ENCODE data around the gene RAB19.

RAB19 gene, protein sequence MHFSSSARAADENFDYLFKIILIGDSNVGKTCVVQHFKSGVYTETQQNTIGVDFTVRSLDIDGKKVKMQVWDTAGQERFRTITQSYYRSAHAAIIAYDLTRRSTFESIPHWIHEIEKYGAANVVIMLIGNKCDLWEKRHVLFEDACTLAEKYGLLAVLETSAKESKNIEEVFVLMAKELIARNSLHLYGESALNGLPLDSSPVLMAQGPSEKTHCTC

DNA sequence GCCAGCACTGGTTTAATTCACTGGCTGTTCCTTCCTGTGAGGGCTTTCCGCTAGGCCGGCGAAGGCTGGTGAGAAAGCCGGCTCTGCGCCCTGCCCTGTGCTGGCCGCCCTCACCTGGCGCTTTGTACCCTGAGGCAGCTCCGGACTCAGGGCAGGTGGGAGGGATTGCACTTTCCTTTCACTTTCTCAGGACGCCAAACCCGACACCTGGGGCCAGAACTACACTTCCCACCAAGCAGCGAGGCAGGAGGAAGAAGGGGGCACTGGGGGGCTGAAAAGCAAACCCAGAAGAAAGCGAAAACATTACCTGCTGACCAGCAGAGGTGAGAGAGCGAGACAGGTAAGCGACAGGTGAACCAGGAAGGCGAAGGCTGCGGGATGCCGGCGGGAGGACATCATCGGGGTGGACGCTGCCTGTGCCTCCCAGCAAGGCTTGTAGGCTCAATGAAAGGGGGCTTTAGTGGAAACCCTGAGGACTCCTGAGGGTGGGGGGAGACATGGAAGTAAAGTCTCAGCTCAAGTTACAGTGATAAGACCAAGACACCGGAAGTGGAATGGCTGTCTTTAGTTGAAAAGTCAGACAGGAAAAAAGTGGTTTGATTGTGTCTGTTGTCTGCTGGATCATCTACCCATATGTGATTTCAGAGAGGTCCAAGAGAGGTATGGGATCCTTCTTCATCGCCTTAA lies at the start of gene RAB19:
RAB19 (plus strand) TSS at position 181 of the 687 bp plus-strand sequence. CDS start 3,589 bp downstream, outside the sequence.
- DNase-seq (ENCODE audit: low read depth): peak; percentile 17

DNA sequence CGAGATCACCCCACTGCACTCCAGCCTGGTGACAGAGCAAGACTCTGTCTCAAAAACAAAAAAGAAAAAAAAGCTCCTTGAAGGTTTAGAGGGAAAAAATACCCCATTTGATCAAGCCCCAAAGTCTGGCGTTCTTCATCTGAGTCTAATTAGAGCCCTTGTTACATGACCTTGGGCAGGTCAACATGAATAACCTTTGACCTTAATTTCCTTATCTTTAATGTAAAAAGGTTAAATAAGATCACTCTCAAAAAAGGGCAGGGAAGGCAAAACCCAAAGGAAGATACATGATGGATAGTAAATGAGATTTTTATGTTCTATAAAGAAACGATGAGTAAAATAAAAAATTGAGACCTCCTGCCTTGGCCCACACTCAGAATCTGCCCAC lies 45.8 kb upstream of the RAB19 start:
- no peak for DNase-seq (ENCODE audit: low read depth)

DNA sequence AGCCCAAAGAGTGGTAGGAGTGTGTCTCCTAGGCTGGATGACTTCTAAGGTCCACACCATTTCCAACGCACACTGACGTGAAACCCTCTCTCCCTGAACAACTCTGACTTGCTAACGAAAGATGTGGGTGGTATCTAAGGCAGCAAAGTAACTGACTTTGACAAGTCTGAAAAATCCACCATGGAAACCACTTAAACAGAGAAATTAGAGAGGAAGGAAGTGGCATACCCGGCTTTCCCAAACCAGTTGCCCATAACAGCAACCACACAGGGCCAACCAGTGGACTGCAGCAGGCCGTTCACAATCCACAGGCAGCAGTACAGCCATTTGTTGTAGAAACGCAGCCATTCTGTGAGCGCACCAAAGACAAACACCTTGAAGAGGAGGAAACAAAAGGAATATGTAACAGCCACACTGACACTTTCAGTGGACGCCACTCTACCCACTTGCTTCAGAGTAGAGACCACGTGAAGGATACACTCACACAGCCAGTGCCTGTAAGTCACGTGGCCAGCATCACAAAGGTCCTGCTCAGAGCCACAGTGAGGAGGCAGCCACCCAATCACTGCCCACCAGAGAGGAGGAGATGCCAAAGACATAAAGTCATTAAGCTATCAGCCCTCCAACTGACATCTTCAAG lies 45.3 kb upstream of the RAB19 start:
- DNase-seq (ENCODE audit: low read depth): no peak

DNA sequence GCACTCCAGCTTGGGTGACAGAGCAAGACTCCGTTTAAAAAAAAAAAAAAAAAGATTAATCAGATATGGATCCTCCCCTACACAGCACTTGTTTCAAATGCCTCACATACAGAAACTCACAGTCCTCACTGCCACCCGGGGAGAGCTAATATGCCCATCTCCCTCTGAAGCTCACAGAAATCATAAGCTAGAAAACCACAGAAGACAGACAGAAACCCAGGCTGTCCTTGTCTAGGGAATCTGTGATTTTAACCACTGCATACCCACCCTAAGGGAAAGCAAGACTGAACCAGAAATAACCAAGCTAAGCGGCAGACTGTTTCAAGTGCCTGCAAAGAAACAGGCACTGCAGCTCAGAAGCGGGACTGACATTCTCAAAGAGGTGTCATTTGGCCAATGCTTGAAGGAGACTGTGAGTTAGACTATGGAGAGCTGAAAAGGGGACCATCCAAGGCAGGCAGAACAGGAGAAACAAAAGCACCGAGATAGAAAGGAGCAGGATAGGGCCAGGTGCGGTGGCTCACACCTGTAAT lies 43.1 kb upstream of the RAB19 start:
- no peak for DNase-seq (ENCODE audit: low read depth)

DNA sequence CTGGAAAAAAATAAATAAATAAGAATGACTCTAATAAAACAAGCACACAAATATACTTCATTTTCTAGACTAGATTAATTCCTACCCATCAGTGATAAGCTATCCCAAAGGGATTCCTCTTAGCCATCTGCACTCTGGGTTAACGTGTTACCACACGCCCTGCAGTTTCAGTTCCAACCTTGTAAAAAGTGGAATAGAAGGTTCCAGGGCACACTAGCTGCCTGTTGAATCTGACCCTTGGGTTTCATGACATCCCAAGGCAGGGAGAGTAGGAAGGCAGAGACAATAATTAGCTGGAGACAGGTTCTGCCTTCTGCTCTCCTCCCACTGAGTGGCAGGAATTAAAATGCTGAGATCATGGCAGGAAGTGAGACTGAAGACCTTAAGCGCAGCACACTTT lies 39.0 kb upstream of the RAB19 start:
- DNase-seq (ENCODE audit: low read depth): no peak

DNA sequence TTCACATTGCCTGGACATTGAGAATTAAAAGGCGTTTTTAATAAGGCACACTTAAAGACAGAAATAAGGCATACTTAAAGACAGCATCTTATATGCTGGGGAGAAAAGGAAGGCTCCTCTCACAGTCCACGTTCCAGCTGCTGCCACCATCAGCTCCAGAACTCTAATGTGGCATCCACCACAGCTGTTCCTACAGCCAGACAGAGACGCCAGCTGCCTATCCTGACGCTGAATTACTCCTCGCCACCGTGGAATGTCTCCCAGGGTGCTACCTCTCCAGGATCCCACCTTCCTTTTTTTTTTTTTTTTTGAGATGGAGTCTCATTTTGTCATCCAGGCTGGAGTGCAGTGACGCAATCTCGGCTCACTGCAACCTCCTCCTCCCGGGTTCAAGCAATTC lies 36.3 kb upstream of the RAB19 start:
- DNase-seq (ENCODE audit: low read depth): no peak

DNA sequence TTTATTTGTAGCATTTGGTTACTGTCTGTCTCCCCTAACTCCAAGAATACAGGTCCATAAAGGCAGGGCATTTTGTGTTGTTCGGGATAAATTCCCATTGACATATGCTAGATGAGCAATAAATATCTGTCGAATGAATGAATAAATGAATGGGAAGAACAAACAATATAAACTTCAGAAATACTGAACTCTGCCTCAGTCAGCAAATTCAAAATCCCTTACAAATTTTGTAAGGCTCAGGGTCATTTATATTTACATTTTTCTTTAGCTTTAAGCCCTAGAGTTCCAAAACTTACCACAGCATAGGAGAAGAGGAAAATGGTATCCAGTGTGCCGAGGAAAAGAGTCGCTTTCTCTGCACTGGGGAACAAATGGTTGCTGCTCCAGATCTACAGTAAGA lies 34.6 kb upstream of the RAB19 start:
- DNase-seq (ENCODE audit: low read depth): no peak

DNA sequence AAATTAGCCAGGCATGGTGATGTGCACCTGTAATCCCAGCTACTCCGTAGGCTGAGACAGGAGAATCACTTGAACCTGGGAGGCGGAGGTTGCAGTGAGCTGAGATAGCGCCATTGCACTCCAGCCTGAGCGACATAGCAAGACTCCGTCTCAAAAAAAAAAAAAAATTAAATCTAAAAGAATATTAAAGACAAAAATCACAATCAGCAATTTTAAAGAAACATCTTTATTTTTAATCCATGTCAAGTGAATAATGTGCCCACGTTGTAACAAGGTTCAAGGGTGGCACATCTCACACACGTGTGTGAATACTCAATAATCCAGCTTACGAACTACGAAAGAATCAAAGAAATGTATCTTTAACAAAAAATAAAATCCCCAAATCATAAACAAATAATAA lies 28.5 kb upstream of the RAB19 start:
- no peak for DNase-seq (ENCODE audit: low read depth)

DNA sequence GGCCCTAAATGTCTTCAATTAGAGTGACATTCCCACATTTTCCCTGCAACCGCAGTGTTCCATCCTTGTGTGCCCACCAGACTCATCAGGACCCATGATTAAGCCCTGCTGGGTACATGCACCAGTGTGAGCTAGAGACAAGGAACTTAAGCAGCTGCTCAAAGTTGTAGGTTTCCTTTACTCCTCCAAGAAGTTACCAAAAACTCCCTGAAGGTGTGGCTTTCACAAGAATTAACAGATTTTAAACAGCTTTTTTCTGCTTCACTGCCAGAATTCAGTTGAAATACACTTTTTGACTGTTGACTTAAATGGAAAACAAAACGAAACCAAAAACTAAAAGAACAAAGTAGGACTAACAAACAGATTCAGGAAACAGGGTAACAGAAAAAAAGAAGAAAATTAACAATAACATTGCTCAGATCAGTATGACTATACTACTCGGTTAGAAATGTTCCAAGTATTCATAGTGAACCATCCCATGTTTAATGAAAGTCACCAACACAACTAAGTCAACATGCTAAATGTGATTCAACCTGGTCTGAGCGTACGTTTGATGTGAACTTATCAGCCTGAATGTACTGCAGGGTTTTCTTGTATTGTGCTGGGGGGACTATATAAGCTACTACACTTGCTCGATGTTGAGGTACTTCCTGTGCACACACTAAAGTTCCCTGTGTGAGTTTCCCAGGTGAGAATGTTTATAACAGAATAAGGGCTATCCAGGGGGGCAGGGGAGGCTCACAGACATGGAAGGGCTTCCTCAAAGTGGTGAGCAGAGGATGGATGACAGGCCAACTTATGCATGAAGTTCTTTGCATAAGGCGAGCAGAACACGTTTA lies 27.7 kb upstream of the RAB19 start:
- no peak for DNase-seq (ENCODE audit: low read depth)

DNA sequence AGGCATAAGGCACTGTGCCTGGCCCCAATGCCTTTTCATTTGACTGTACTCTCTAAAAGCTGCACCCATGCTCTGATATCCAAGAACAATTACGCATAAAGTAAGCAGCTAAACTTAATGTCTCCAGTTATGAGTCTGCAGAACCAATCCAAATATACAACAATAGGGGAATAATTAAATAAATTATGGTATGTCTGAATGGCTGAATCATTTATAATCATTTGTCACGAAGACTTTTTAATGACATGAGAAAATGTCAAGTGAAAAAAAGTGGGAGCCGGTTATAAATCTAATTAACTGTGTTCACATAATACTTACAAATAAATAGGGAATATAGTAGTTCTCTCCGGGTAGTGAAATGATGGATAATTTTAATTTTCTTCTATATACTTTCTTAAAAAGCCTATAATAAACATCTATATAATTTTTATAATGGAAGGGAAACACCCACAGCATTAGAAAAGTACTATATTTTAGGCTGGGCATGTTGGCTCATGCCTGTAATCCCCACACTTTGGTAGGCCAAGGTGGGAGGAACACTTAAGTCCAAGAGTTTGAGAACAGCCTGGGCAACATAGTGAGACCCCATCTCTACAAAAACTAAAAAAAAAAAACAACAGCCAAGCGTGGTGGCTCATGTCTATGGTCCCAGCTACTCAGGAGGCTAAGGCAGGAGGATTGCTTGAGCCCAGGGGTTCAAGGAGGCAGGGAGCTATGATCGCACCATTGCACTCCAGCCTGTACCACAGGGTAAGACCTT lies 19.7 kb upstream of the RAB19 start:
- DNase-seq (ENCODE audit: low read depth): no peak

DNA sequence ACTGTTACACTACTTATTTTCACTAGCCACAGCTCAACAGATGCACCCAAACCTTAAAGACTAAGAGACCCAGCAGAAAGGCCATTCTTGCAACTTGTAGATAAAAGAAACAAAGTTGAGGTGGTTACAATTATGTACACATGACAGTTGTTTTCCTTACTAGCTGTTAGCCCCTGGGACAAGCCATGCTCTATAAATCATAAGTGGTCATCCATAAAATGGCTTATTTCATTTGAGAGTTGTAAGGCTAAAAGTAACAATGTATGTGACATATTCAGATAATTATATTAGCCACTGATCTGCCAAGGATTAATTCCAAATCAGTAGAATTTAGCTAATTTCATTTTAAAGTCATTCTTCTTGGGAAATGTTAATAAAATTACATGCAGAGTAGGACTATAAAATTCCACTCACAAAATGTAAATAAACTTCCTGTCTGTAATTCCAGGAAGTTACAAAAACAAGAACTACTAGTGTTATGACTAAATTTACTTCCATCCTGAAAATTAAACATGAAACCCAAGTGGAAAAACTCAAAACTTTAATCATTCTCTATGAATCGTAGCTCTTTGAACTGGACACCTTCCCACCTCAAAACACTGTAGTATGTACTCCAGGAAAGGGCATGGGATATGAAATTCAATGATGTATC lies 18.8 kb upstream of the RAB19 start:
- no peak for DNase-seq (ENCODE audit: low read depth)

DNA sequence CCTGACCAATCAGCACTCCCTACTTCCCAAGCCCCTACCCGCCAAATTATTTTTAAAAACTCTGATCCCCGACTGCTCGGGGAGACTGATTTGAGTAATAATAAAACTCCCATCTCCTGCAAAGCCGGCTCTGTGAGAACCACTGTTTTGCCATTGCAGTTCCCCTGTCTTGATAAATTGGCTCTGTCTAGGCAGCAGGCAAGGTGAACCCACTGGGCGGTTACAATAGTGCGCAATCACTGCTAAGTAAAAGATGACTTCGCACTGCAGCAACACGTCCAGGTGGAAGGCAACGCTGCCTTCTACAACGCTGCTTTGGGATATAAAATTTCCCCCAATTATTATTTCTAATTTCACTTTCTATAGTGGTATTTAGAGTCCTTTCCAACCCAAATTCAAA lies 14.4 kb upstream of the RAB19 start:
- DNase-seq (ENCODE audit: low read depth): no peak

DNA sequence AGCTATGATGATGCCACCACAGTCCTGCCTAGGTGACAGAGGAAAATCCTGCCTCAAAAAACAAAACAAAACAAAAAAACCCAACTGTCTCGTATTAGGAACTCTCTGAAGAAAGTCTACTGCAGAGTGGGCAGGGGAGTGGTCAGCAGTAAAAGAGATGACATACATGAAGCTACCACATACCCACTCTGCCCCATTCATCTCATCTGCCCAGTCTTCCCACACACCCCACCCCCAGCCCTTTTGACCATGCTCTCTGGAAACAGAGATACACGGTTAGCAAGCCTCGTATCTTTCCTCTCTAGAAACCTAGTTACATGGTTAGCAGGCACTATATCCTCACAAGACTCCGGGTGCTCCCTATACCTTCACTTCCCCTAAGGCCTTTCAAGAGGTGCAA lies 13.8 kb upstream of the RAB19 start:
- DNase-seq (ENCODE audit: low read depth): no peak

DNA sequence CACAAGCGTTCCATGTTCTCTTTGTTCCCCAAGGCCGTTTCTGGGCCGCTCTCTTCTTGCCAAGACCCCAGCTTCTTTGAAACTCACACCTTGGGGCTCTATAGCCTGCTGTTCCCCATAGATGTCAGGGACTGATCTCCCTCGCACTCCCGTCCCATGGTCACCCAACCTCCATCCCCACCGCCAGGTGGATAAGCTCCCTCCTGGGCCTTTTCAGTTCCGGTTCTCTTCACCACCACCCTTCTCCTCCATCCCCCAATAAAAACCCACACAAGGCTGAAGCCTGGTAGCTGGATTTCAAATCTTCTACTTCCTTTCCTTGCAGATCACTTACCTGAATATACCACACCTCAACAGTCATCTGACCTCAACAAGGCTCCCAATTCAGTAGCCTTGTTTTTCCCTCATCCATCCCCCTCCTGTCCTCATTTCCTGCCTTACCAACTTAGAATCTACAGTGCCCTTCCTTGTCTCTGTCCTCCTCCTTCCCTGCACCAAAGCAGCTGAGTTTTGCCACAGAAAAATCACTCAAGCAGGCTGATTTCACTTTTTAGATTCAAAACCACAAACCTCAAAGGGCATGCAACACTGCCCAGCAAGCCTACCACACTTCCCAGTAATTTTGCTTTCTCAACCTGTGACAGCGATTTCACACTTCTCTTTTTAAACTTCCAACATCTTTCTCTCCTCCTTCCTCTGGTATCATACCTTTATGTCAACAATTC lies 13.2 kb upstream of the RAB19 start:
- no peak for DNase-seq (ENCODE audit: low read depth)

DNA sequence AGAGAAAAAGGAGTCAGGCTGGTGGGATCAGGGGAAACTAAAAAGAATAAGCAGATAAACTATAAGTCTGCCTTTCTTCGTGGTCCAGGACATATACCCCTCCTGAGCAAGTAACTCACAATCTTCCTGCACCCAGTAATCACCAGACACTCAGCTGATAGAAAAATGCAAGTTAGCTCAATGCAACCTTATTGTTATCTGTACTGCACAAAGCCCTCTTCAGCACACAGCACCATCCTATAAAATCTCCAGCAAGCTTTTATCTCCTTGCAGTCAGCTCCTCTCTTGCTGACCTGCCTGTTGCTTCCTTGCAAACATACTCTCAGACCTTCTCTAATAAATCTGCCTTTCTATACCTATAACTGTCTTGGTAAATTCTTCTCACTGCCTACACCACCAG lies 12.2 kb upstream of the RAB19 start:
- DNase-seq (ENCODE audit: low read depth): no peak

DNA sequence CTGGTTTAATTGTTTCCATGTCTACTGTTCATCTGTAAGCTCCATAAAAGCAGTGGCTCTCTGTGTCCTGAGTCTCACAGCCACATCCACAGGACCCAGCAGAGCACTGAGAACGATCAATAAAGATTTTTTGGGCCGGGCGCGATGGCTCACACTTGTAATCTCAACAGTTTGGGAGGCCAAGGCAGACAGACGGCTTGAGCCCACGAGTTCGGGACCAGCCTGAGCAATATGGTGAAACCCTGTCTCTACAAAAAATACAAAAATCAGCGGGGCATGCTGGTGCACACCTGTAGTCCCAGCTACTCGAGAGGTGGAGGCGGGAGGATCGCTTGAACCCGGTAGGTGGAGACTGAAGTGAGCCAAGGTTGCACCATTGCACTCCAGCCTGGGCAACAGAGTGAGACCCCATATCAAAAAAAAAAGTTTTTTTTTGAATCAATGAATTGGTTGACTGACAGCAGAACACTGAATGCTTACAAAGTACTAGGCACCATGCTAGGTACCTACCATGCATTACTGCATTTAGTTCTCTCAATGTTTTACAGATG lies 10.0 kb upstream of the RAB19 start:
- no peak for DNase-seq (ENCODE audit: low read depth)

DNA sequence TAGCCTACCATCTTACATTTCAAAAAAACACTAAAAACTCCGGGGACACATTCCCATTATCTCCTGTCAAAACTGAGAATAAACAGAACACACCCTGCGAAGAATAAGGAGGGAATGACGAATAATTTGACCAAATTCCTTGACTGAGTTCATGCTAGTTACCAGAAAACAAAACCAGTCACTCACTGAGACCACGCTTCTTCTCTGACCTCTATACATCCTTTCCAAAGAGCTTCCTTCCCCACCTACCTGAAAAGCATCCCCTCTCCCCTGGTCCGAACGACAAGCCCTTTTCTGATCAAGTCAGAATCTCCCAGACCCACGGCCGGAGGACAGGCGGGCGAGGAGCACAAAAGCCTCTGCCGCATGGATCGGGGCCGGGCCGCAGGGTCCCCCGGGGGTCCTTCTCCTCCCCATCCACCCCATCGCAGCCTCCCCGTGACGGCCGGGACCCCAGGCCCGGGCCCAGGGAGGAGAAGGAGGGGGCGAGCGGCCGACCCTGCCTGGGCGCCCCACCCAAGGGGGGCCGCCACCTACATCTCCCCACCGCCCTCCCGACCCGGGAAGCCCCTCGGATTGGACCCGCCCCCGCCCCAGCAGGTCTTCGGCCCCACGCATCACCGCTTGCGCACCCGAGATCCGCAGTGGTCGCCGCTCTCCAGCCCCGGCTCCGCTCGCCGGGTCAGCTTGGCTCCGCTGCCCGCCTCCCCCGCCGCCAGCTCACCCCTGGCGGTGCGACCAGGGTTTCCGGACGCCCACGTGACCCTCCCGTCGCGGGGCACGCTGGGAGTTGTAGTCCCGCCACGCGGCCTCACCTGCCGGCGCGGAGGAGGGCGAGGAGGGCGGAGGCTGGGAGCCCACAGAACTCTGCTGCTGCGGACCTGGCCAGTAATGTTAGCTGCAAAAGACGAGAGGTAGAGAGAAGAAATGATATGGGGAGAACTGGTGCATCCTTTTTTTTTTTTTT lies 5.8 kb upstream of the RAB19 start, which contains the start of gene SLC37A3:
SLC37A3 (minus strand) TSS at position 747 of the 967 bp plus-strand sequence. CDS start 16,004 bp downstream, outside the sequence.
- peak; percentile 82 for DNase-seq (ENCODE audit: low read depth)

DNA sequence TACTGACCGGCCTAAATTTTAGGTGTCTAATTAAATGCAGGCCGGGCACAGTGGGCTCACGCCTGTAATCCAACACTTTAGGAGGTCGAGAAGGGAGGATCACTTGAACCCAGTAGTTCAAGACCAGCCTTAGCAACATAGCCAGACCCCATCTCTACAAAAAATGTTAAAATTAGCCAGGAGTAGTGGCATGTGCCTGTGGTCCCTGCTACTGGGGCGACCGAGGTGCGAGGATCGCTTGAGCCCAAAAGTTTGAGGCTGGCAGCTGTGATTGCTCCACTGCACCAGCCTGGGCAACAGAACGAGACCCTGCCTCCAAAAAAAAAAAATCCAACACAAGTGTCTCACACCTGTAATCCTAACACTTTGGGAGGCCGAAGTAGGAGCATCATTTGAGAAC lies 5.0 kb upstream of the RAB19 start:
- no peak for DNase-seq (ENCODE audit: low read depth)

DNA sequence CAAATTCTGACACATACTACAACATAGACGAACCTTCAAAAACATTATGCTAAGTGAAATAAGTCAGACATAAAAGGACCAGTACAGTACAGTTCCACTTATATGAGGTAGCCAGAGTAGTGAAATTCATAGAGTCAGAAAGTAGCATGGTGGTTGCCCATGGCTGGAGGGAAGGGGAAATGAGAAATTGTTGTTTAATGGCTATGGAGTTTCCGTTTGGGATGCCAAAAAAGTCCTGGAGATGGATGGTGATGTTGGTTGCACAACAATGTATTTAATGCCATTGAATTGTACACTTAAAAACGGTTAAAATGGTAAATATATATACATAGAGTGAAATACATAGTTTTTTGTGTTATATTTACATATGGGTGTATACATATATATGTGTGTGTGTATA lies 3.5 kb upstream of the RAB19 start:
- DNase-seq (ENCODE audit: low read depth): no peak
